HG03565 (cell line): ENCODE measurements around the gene ARFGEF2.
"Not testable (repeated sequence)": the region's sequence is repeated elsewhere in the genome, so short reads cannot be mapped to it uniquely, and the experiment has no call there.

Experiments used
- ATAC-seq: cut with Tn5 transposase; IDR thresholded peaks from one replicate; pipeline ENCODE4 v1.9.1; 2021; ENCODE audit warnings: mild to moderate bottlenecking, moderate library complexity; ENCODE audit not compliant: unreplicated experiment

Gene ARFGEF2

GRCh38 chr20:49046087-49046900 is 124.8 kb downstream of the ARFGEF2 start, which contains the start of gene CSE1L:
TSS of gene CSE1L (plus strand) at chr20:49046312. CDS start at chr20:49058464, 12,152 bp downstream.
- peak; percentile 73 for ATAC-seq

- ATAC-seq, result no peak
These were observed 130.8 kb downstream of the ARFGEF2 start for GRCh38 chr20:49052334-49052733.

- ATAC-seq, result no peak
These were observed 132.6 kb downstream of the ARFGEF2 start for GRCh38 chr20:49054056-49054643.

- no peak for ATAC-seq
These were observed 141.8 kb downstream of the ARFGEF2 start for GRCh38 chr20:49063279-49063678.

- no peak for ATAC-seq
These were observed 153.0 kb downstream of the ARFGEF2 start for GRCh38 chr20:49074521-49074920.

- no peak for ATAC-seq
These were observed 156.8 kb downstream of the ARFGEF2 start for GRCh38 chr20:49078310-49078709.

GRCh38 chr20:49082295-49082694 is 160.8 kb downstream of the ARFGEF2 start:
- ATAC-seq, result not testable (repeated sequence)
